Osteoblast (primary cell): ENCODE measurements around the gene RETREG1. TPM values are rescaled to one million over a fixed set of nuclear protein-coding genes. Genes with fewer than 3 reads are reported as not detected.

Experiments used
- DNase-seq: peaks from one replicate; pipeline ENCODE4 v3.0.0; 2011; ENCODE audit warnings: low spot score, mixed read lengths; ENCODE audit not compliant: insufficient read length; ENCODE audit errors: missing footprints
- H2AFZ ChIP-seq: 2 replicates; pipeline ENCODE4 v1.6.0; 2011; ENCODE audit warnings: mild to moderate bottlenecking, low read length
- H3K27ac ChIP-seq: 2 replicates; pipeline ENCODE4 v1.5.1; 2011; ENCODE audit warnings: mild to moderate bottlenecking, low read depth, low read length, moderate library complexity
- H3K27me3 ChIP-seq: 2 replicates; pipeline ENCODE4 v1.6.0; 2012; ENCODE audit warnings: mild to moderate bottlenecking, control low read depth, inconsistent platforms, low read length, moderate library complexity; ENCODE audit not compliant: insufficient read depth
- H3K36me3 ChIP-seq: 2 replicates; pipeline ENCODE4 v1.5.1; 2011; ENCODE audit warnings: mild to moderate bottlenecking, low read length, control low read depth, moderate library complexity; ENCODE audit not compliant: insufficient read depth
- H3K4me1 ChIP-seq: 2 replicates; pipeline ENCODE4 v1.5.1; 2011; ENCODE audit warnings: mild to moderate bottlenecking, low read length, control low read depth, moderate library complexity; ENCODE audit not compliant: insufficient read depth
- H3K4me2 ChIP-seq: 2 replicates; pipeline ENCODE4 v1.6.0; 2011; ENCODE audit warnings: mild to moderate bottlenecking, low read length; ENCODE audit not compliant: insufficient read depth
- H3K4me3 ChIP-seq: fragments of 200-600 bp; sonication (generic); 3 replicates; pipeline ENCODE4 v1.5.1; 2012; ENCODE audit warnings: mild to moderate bottlenecking, low read length, inconsistent platforms; ENCODE audit not compliant: insufficient read depth
- H3K79me2 ChIP-seq: 2 replicates; pipeline ENCODE4 v1.6.0; 2012; ENCODE audit warnings: mild to moderate bottlenecking, low read length, control low read depth, inconsistent platforms; ENCODE audit not compliant: insufficient read depth
- H3K9me3 ChIP-seq: 2 replicates; pipeline ENCODE4 v1.5.1; 2011; ENCODE audit warnings: low read depth, low read length, control low read depth
- H4K20me1 ChIP-seq: 2 replicates; pipeline ENCODE4 v1.6.0; 2012; ENCODE audit warnings: mild to moderate bottlenecking, low read length, control low read depth; ENCODE audit not compliant: insufficient read depth
- CTCF ChIP-seq: IDR thresholded peaks from 2 replicates; pipeline ENCODE4 v1.5.1; 2011; ENCODE audit warnings: mild to moderate bottlenecking, low read depth, low read length, moderate library complexity; ENCODE audit errors: extremely low read depth
- total RNA-seq: library from RNA; depleted of rRNA; stranded (reverse); fragments of >200 nt; gene quantifications from 2 replicates; pipeline ENCODE4 v1.2.3, GENCODE V29; 2012

RETREG1 gene
- total RNA-seq, 1 donor, result 8.3 TPM

GRCh38 chr5:16572289-16573015, 44.3 kb downstream of the RETREG1 start:
- Histone ChIP-seq H3K4me3 (no peak overlapping the region), H3K9me3 (no peaks in the 10 kb centered on the region), H2AFZ (no peak overlapping the region), H3K27me3 (no peaks in the 10 kb centered on the region), H3K4me1 (peaks cover 17% of the 10 kb centered on the region), H3K27ac (no peak overlapping the region), H3K79me2 (no peaks in the 10 kb centered on the region), H4K20me1 (no peaks in the 10 kb centered on the region), H3K4me2 (no peak overlapping the region), H3K36me3 (no peaks in the 10 kb centered on the region)
- TF ChIP-seq CTCF, result no peak
- DNase-seq, result no peak

- no peaks in the 10 kb centered on the region for H3K27me3 ChIP-seq
- no peak overlapping the region for H3K4me2 ChIP-seq
- H3K27ac ChIP-seq, result no peak overlapping the region
- H3K79me2 ChIP-seq, result no peaks in the 10 kb centered on the region
- no peaks in the 10 kb centered on the region for H3K9me3 ChIP-seq
- DNase-seq, result no peak
- no peak for TF ChIP-seq CTCF
- H4K20me1 ChIP-seq, result no peaks in the 10 kb centered on the region
- H3K4me1 ChIP-seq, result peaks cover 17% of the 10 kb centered on the region
- H3K36me3 ChIP-seq, result no peaks in the 10 kb centered on the region
- H2AFZ ChIP-seq, result no peak overlapping the region
- H3K4me3 ChIP-seq, result no peak overlapping the region
Measured at GRCh38 chr5:16571016-16571415, 45.8 kb downstream of the RETREG1 start.

GRCh38 chr5:16570121-16570815, 46.5 kb downstream of the RETREG1 start:
- Histone ChIP-seq H2AFZ (no peak overlapping the region), H3K27ac (no peak overlapping the region)

More at GRCh38 chr5:16570121-16570815, 46.5 kb downstream of the RETREG1 start:
- Histone ChIP-seq H3K4me3 (no peak overlapping the region), H3K9me3 (no peaks in the 10 kb centered on the region), H4K20me1 (no peaks in the 10 kb centered on the region), H3K4me1 (peaks cover 10% of the 10 kb centered on the region), H3K79me2 (no peaks in the 10 kb centered on the region), H3K4me2 (no peak overlapping the region), H3K36me3 (no peaks in the 10 kb centered on the region), H3K27me3 (no peaks in the 10 kb centered on the region)
- TF ChIP-seq CTCF, result no peak
- DNase-seq, result no peak
